ENCODE data around the gene AKAP12.
"Not testable (repeated sequence)": the region's sequence is repeated elsewhere in the genome, so short reads cannot be mapped to it uniquely, and the experiment has no call there.

The AKAP12 gene

DNA sequence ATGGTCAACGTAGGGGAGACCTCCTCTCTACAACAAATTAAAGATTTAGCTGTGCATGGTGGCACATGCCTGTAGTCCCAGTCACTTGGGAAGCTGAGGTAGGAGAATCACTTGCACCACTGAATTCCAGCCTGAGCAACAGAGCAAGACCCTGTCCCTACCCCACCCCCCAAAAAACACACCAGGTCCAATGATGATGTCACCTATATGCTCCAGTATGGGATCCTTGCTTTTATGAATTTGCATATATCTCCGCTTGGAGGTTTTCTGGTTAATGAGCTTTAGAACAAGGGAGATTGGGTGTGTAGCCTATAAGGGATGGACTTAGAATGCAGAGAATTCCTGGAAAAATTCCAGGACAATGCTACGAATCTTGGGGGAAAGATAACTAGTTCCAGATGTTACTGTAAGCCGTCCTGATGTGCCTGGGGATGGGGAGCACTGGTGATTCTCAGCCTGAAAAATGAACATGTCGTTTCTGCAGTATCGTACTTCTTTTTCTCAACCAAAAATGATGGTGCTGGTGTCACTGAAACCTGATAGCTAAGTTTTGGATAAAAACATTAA is 90.4 kb downstream of the AKAP12 start:
- no peaks in the 10 kb centered on the region for H3K27me3 ChIP-seq (ENCODE audit: insufficient read depth, insufficient read length)
- no peaks in the 10 kb centered on the region for H3K36me3 ChIP-seq (ENCODE audit: insufficient read depth, insufficient read length, low read length)
- H3K4me3 ChIP-seq (ENCODE audit: insufficient read length, low read depth), result no peak overlapping the region
- TF ChIP-seq ZNF274 (IDR thresholded peaks at IDR 0.05; ENCODE audit: low read depth, low read length) (no peak), SUZ12 (IDR thresholded peaks at IDR 0.05; ENCODE audit: extremely low read depth, insufficient read depth, insufficient read length) (no peak), YY1 (IDR thresholded peaks at IDR 0.05; ENCODE audit: insufficient read depth, insufficient read length) (no peak)
- no peak for DNase-seq (ENCODE audit: low read depth, low spot score)
- no peaks in the 10 kb centered on the region for H3K4me1 ChIP-seq (ENCODE audit: insufficient read depth, insufficient read length)
- H3K9me3 ChIP-seq (ENCODE audit: insufficient read depth, low read length), result no peaks in the 10 kb centered on the region
- no peak overlapping the region for H3K9ac ChIP-seq (ENCODE audit: insufficient read length, low read depth)

DNA sequence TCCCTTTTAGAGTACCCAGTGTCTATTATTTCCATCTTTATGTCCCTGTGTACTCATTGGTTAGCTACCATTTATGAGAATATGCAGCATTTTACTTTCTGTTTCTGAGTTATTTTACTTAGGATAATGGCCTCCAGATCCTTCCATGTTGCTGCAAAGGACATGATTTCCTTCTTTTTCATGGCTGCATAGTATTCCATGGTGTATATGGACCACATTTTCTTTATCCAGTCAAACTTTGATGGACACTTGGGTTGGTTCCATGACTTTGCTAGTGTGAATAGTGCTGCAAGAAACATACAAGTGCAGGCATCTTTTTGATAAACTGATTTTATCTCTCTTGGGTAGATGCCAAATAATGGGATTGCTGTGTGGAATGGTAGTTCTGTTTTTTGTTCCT is 96.2 kb downstream of the AKAP12 start:
- no peak for DNase-seq (ENCODE audit: low read depth, low spot score)
- Histone ChIP-seq H3K9ac (ENCODE audit: insufficient read length, low read depth) (no peak overlapping the region), H3K9me3 (ENCODE audit: insufficient read depth, low read length) (no peaks in the 10 kb centered on the region), H3K27me3 (ENCODE audit: insufficient read depth, insufficient read length) (no peaks in the 10 kb centered on the region), H3K36me3 (ENCODE audit: insufficient read depth, insufficient read length, low read length) (peaks cover 9% of the 10 kb centered on the region), H3K4me3 (ENCODE audit: insufficient read length, low read depth) (no peak overlapping the region), H3K4me1 (ENCODE audit: insufficient read depth, insufficient read length) (no peaks in the 10 kb centered on the region)
- TF ChIP-seq ZNF274 (IDR thresholded peaks at IDR 0.05; ENCODE audit: low read depth, low read length) (no peak), YY1 (IDR thresholded peaks at IDR 0.05; ENCODE audit: insufficient read depth, insufficient read length) (no peak), SUZ12 (IDR thresholded peaks at IDR 0.05; ENCODE audit: extremely low read depth, insufficient read depth, insufficient read length) (no peak)

DNA sequence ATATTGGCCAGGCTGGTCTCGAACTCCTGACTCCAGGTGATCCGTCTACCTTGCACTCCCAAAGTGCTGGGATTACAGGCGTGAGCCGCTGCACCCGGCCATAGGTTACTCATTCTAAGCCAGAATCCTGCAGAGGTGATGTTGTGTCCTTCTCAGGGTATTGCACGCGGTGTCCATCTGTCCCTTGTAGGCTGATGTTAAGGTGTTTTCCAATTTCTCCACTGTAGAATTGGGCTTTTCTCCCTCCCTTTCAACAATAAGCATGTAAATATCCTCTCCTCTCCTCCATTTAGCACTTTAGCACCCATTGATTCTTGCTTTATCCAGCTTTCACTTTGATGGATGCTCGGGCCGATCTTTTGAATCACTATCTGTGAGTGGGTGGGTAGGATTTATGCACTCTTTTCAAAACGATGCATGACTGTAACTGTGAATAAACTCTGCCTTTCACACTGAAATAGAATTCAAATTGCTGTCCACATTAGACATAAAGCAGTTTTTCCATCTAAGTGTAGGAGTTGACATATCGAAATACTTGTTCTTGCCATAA is 99.0 kb downstream of the AKAP12 start:
- no peaks in the 10 kb centered on the region for H3K27me3 ChIP-seq (ENCODE audit: insufficient read depth, insufficient read length)
- no peak overlapping the region for H3K4me3 ChIP-seq (ENCODE audit: insufficient read length, low read depth)
- H3K9me3 ChIP-seq (ENCODE audit: insufficient read depth, low read length), result no peaks in the 10 kb centered on the region
- TF ChIP-seq SUZ12 (IDR thresholded peaks at IDR 0.05; ENCODE audit: extremely low read depth, insufficient read depth, insufficient read length), result no peak
- TF ChIP-seq ZNF274 (IDR thresholded peaks at IDR 0.05; ENCODE audit: low read depth, low read length), result no peak
- TF ChIP-seq YY1 (IDR thresholded peaks at IDR 0.05; ENCODE audit: insufficient read depth, insufficient read length), result no peak
- peaks cover 9% of the 10 kb centered on the region for H3K36me3 ChIP-seq (ENCODE audit: insufficient read depth, insufficient read length, low read length)
- no peaks in the 10 kb centered on the region for H3K4me1 ChIP-seq (ENCODE audit: insufficient read depth, insufficient read length)
- no peak for DNase-seq (ENCODE audit: low read depth, low spot score)
- no peak overlapping the region for H3K9ac ChIP-seq (ENCODE audit: insufficient read length, low read depth)

DNA sequence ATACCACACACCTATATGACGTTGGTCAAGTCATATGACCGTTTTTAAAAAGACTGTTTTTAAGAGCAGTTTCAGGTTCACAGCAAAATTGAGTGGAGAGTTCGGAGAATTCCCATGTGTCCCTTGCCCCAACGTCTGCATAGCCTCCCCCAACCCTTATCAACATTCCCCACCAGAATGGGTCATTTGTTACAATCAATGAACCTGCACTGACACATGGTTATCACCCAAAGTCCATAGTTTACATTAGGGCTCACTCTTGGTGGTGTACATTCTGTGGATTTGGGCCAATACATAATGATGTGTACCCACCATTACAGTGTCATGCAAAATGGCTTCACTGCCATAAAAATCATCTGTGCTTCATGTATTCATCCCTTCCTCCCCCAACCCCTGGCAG is 99.6 kb downstream of the AKAP12 start:
- Histone ChIP-seq H3K9me3 (ENCODE audit: insufficient read depth, low read length) (no peaks in the 10 kb centered on the region), H3K27me3 (ENCODE audit: insufficient read depth, insufficient read length) (no peaks in the 10 kb centered on the region), H3K4me3 (ENCODE audit: insufficient read length, low read depth) (no peak overlapping the region), H3K9ac (ENCODE audit: insufficient read length, low read depth) (no peak overlapping the region), H3K4me1 (ENCODE audit: insufficient read depth, insufficient read length) (no peaks in the 10 kb centered on the region), H3K36me3 (ENCODE audit: insufficient read depth, insufficient read length, low read length) (peaks cover 9% of the 10 kb centered on the region)
- TF ChIP-seq YY1 (IDR thresholded peaks at IDR 0.05; ENCODE audit: insufficient read depth, insufficient read length), result no peak
- TF ChIP-seq ZNF274 (IDR thresholded peaks at IDR 0.05; ENCODE audit: low read depth, low read length), result no peak
- no peak for TF ChIP-seq SUZ12 (IDR thresholded peaks at IDR 0.05; ENCODE audit: extremely low read depth, insufficient read depth, insufficient read length)
- no peak for DNase-seq (ENCODE audit: low read depth, low spot score)

DNA sequence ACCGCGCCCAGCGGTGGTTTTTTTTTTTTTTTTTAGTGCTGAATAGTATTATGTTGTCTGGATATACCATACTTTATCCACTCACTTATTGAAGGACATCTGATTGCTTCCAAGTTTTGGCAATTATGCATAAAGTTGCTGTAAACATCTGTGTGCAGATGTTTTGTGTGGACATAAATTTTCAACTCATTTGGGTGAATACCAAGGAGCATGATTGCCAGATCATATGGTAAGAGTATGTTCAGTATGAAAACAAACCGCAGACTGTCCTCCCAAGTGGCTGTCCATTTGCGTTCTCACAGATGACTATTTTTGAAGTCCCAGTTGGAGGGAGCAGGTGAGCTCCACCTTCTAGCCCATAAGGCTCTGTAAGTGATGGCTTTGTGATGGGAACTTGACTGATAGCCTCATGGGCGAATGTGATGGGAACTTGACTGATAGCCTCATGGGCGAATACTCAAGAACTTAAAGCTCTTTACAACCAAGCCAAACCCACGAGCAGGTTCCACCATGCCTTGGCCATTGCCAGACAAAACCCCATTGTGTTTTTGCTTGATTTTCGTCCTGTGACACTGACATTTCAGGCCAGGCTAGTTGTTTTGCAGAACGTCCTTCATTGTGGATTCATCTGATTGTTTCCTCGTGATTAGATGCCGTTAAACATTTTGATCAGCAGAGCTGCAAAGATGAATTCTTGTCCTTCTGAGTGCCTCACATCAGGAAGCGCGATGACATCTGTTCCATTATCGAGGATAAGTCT is 100.6 kb downstream of the AKAP12 start:
- no peak for DNase-seq (ENCODE audit: low read depth, low spot score)
- Histone ChIP-seq H3K27me3 (ENCODE audit: insufficient read depth, insufficient read length) (no peaks in the 10 kb centered on the region), H3K9ac (ENCODE audit: insufficient read length, low read depth) (no peak overlapping the region), H3K4me3 (ENCODE audit: insufficient read length, low read depth) (no peak overlapping the region), H3K36me3 (ENCODE audit: insufficient read depth, insufficient read length, low read length) (peaks cover 9% of the 10 kb centered on the region), H3K9me3 (ENCODE audit: insufficient read depth, low read length) (no peaks in the 10 kb centered on the region), H3K4me1 (ENCODE audit: insufficient read depth, insufficient read length) (no peaks in the 10 kb centered on the region)
- TF ChIP-seq SUZ12 (IDR thresholded peaks at IDR 0.05; ENCODE audit: extremely low read depth, insufficient read depth, insufficient read length) (no peak), ZNF274 (IDR thresholded peaks at IDR 0.05; ENCODE audit: low read depth, low read length) (no peak), YY1 (IDR thresholded peaks at IDR 0.05; ENCODE audit: insufficient read depth, insufficient read length) (no peak)

DNA sequence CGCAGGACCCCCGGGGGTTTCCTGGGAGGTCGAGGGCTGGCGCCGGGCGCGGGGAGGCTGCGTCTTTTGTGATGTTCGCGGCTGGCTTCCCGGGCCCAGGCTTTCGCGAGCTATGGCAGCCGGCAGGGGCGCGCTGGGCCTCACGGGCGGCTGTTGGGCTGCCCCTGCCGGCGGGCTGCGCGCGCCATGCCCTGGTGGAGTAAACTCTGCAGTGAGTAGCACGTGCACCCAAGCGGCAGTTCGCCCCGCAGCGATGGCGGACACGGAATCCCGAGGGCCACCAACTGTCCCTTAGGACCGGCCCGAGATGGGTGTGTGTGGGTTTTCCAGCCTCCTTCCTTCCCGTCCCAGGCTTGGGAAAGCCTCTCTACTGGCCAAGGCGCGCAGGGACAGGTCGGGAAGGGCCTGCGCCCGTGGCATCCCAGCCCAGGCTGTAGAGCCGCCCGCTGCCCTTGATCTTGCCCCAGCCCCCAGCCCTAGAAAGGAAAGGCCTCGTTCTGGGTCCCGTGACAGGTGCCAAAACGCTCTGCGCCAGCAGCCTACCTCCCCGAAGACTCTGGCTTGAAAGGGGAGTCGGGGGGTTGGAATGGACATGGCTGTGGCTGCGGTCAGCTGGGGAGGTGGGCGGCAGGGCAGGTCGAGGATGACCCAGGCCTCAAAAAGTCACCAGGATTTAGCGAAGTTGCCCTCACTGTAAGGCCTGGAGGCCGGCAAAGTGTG is 101.9 kb downstream of the AKAP12 start:
- H3K9ac ChIP-seq (ENCODE audit: insufficient read length, low read depth), result no peak overlapping the region
- no peak overlapping the region for H3K4me3 ChIP-seq (ENCODE audit: insufficient read length, low read depth)
- peaks cover 9% of the 10 kb centered on the region for H3K36me3 ChIP-seq (ENCODE audit: insufficient read depth, insufficient read length, low read length)
- TF ChIP-seq YY1 (IDR thresholded peaks at IDR 0.05; ENCODE audit: insufficient read depth, insufficient read length), result no peak
- no peak for TF ChIP-seq ZNF274 (IDR thresholded peaks at IDR 0.05; ENCODE audit: low read depth, low read length)
- TF ChIP-seq SUZ12 (IDR thresholded peaks at IDR 0.05; ENCODE audit: extremely low read depth, insufficient read depth, insufficient read length), result no peak
- DNase-seq (ENCODE audit: low read depth, low spot score), result no peak
- H3K4me1 ChIP-seq (ENCODE audit: insufficient read depth, insufficient read length), result no peaks in the 10 kb centered on the region
- H3K9me3 ChIP-seq (ENCODE audit: insufficient read depth, low read length), result no peaks in the 10 kb centered on the region
- no peaks in the 10 kb centered on the region for H3K27me3 ChIP-seq (ENCODE audit: insufficient read depth, insufficient read length)

DNA sequence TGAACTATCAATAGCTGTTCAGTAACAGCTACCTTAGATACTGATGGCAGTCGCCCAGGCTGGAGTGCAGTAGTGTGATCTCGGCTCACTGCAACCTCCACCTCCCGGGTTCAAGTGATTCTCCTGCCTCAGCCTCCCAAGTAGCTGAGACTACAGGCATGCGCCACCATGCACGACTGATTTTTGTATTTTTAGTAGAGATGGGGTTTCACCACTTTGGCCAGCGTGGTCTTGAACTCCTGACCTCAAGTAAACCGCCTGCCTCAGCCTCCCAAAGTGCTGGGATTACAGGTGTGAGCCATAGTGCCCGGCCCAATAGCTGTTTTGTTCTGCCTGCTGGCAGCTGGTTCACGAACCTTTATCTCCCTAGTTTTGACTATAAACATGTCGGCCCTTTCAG is 103.0 kb downstream of the AKAP12 start:
- not testable (repeated sequence) for H3K9me3 ChIP-seq (ENCODE audit: insufficient read depth, low read length); H3K4me3 ChIP-seq (ENCODE audit: insufficient read length, low read depth); H3K27me3 ChIP-seq (ENCODE audit: insufficient read depth, insufficient read length); H3K36me3 ChIP-seq (ENCODE audit: insufficient read depth, insufficient read length, low read length); DNase-seq (ENCODE audit: low read depth, low spot score); H3K9ac ChIP-seq (ENCODE audit: insufficient read length, low read depth); H3K4me1 ChIP-seq (ENCODE audit: insufficient read depth, insufficient read length)
